Uterus (tissue), 4 donors: ENCODE results near the gene FSD1. TPM values are rescaled to one million over a fixed set of nuclear protein-coding genes. Genes with fewer than 3 reads are reported as not detected.
"Not testable (repeated sequence)": the region's sequence is repeated elsewhere in the genome, so short reads cannot be mapped to it uniquely, and the experiment has no call there.

ENCODE experiments used
- DNase-seq, 2 donors: peaks; one replicate each; pipeline ENCODE4 v3.0.0-alpha.2; 2019 to 2020
- H3K27ac ChIP-seq, 2 donors: fragments of 200-600 bp; sonication (generic); 1 replicate in 1 of 2; 2 replicates in 1 of 2; pipeline ENCODE4 v1.5.1; 2016 to 2018
- H3K27me3 ChIP-seq, 2 donors: fragments of 200-600 bp; sonication (generic); one replicate each; pipeline ENCODE4 v1.5.1; 2018 to 2019; ENCODE audit warnings: control low read depth in 1 of 2
- H3K36me3 ChIP-seq, 2 donors: fragments of 200-600 bp; sonication (generic); one replicate each; pipeline ENCODE4 v1.5.1; 2019; ENCODE audit warnings: control low read depth in 1 of 2
- H3K4me1 ChIP-seq, 2 donors: fragments of 200-600 bp; sonication (generic); one replicate each; pipeline ENCODE4 v1.5.1; 2018 to 2019; ENCODE audit warnings: control low read depth in 1 of 2
- H3K4me3 ChIP-seq, 2 donors: fragments of 200-600 bp; sonication (generic); 1 replicate in 1 of 2; 2 replicates in 1 of 2; pipeline ENCODE4 v1.5.1; 2018 to 2019; ENCODE audit warnings: mild to moderate bottlenecking in 1 of 2
- H3K9me3 ChIP-seq, 2 donors: fragments of 200-600 bp; sonication (generic); one replicate each; pipeline ENCODE4 v1.5.1; 2019; ENCODE audit warnings: control low read depth in 1 of 2
- POLR2A ChIP-seq, 2 donors: fragments of 450-650 bp; IDR thresholded peaks; one replicate each; pipeline ENCODE4 v1.6.1; 2016; ENCODE audit warnings: antibody characterized with exemption in 2 of 2, mild to moderate bottlenecking in 1 of 2, moderate library complexity in 1 of 2
- intact Hi-C: fragments of 100-400 bp; cut with DNase I; formaldehyde crosslinking; loops from one replicate; pipeline ENCODE4 v1.15.1; 2023; ENCODE audit warnings: low total_unique reads
- total RNA-seq, 4 donors: library from RNA; depleted of rRNA in 3 of 4; stranded (reverse); fragments of >200 nt in 3 of 4; gene quantifications; one replicate each; pipeline versions ENCODE4 v1.1.0 to v1.2.4, GENCODE V29; 2014 to 2023
- TF ChIP-seq, protein P1 (sequence below), 4 experiments: fragments of 200-600 bp in 2 of 4; fragments of 450-650 bp in 2 of 4; sonication (generic) in 2 of 4; IDR thresholded peaks; one replicate each; pipeline ENCODE4 v1.5.1; 2016 to 2019; ENCODE audit warnings: antibody characterized with exemption in 4 of 4, mild to moderate bottlenecking in 2 of 4, moderate library complexity in 1 of 4
- donor health status: DM: yes; HTN: yes; CAD: no.

Gene FSD1
- total RNA-seq, 4 donors from 2014 or later: 3.1 TPM; not detected in 3

GRCh38 chr19:4268816-4269430, 35.5 kb upstream of the FSD1 start:
- Histone ChIP-seq H3K27ac (no peak overlapping the region), H3K9me3 (no peaks in the 10 kb centered on the region), H3K36me3 (no peaks in the 10 kb centered on the region), H3K4me3 (no peak overlapping the region), H3K27me3 (no peaks in the 10 kb centered on the region), H3K4me1 (no peaks in the 10 kb centered on the region)
- intact Hi-C loops: loop anchor here (10.0 kb wide), 1 partner anchor 86 kb away; no protein-coding TSS in a partner anchor
- DNase-seq: no peak
- TF ChIP-seq POLR2A (IDR thresholded peaks at IDR 0.05): no peak
- TF ChIP-seq, protein P1, sequence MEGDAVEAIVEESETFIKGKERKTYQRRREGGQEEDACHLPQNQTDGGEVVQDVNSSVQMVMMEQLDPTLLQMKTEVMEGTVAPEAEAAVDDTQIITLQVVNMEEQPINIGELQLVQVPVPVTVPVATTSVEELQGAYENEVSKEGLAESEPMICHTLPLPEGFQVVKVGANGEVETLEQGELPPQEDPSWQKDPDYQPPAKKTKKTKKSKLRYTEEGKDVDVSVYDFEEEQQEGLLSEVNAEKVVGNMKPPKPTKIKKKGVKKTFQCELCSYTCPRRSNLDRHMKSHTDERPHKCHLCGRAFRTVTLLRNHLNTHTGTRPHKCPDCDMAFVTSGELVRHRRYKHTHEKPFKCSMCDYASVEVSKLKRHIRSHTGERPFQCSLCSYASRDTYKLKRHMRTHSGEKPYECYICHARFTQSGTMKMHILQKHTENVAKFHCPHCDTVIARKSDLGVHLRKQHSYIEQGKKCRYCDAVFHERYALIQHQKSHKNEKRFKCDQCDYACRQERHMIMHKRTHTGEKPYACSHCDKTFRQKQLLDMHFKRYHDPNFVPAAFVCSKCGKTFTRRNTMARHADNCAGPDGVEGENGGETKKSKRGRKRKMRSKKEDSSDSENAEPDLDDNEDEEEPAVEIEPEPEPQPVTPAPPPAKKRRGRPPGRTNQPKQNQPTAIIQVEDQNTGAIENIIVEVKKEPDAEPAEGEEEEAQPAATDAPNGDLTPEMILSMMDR (IDR thresholded peaks at IDR 0.05): no peak

DNA sequence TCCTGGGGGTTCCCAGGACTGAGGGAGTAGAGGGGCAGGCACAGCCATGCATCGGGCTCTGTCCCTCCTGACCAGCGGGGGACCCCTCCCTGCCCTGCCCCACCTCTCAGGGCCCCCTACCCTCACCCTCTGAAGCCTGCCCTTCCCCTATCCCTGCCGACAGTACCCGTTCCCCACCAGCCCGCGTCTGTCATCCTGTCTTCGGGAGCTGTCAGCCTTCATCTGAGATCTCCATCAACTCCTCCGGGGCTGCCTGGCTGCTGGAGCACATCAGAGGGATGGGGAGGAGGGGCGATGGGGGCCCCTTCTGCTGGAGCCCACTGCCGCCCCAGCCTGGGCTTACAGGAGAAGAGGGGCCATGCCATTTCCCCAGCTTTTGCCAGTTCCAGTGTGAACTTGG, 31.5 kb upstream of the FSD1 start:
- TF ChIP-seq POLR2A (IDR thresholded peaks at IDR 0.05): no peak
- TF ChIP-seq, protein P1 (IDR thresholded peaks at IDR 0.05): no peak
- Histone ChIP-seq H3K27me3 (no peaks in the 10 kb centered on the region), H3K4me1 (no peaks in the 10 kb centered on the region), H3K4me3 (no peak overlapping the region), H3K27ac (no peak overlapping the region), H3K36me3 (no peaks in the 10 kb centered on the region), H3K9me3 (no peaks in the 10 kb centered on the region)
- no peak for DNase-seq
- intact Hi-C loops: no loop called here

- H3K27ac ChIP-seq, DNase-seq, H3K4me3 ChIP-seq, H3K4me1 ChIP-seq, intact Hi-C loops, H3K9me3 ChIP-seq, H3K36me3 ChIP-seq: not testable (repeated sequence)
- H3K27me3 ChIP-seq: peaks cover 5 to 10% of the 10 kb centered on the region in 2 donors
Measured at GRCh38 chr19:4274321-4274686, 30.1 kb upstream of the FSD1 start.

GRCh38 chr19:4277191-4277696, 27.2 kb upstream of the FSD1 start:
- no peak for DNase-seq
- Histone ChIP-seq H3K4me1 (peaks cover 0 to 12% of the 10 kb centered on the region in 2 donors), H3K27ac (no peak overlapping the region), H3K36me3 (no peaks in the 10 kb centered on the region), H3K27me3 (peaks cover 14 to 26% of the 10 kb centered on the region in 2 donors), H3K9me3 (no peaks in the 10 kb centered on the region), H3K4me3 (no peak overlapping the region)
- TF ChIP-seq, protein P1 (IDR thresholded peaks at IDR 0.05): no peak
- no peak for TF ChIP-seq POLR2A (IDR thresholded peaks at IDR 0.05)
- intact Hi-C loops: no loop called here

GRCh38 chr19:4278010-4278409, 26.4 kb upstream of the FSD1 start:
- no peak for DNase-seq
- H3K27me3 ChIP-seq: peaks cover 14 to 30% of the 10 kb centered on the region in 2 donors
- TF ChIP-seq, protein P1 (IDR thresholded peaks at IDR 0.05): no peak
- no peak for TF ChIP-seq POLR2A (IDR thresholded peaks at IDR 0.05)

More at GRCh38 chr19:4278010-4278409, 26.4 kb upstream of the FSD1 start:
- peaks cover 0 to 12% of the 10 kb centered on the region in 2 donors for H3K4me1 ChIP-seq
- H3K9me3 ChIP-seq: no peaks in the 10 kb centered on the region
- H3K4me3 ChIP-seq: no peak overlapping the region
- intact Hi-C loops: no loop called here
- H3K36me3 ChIP-seq: no peaks in the 10 kb centered on the region
- no peak overlapping the region for H3K27ac ChIP-seq
